B cell (primary cell): Measurements from ENCODE around the gene STH. TPM values are rescaled to one million over a fixed set of nuclear protein-coding genes. Genes with fewer than 3 reads are reported as not detected.
"Not testable (repeated sequence)": the region's sequence is repeated elsewhere in the genome, so short reads cannot be mapped to it uniquely, and the experiment has no call there.

ENCODE experiments used
- ATAC-seq: fragments of 200-7000 bp; cut with Tn5 transposase; one replicate; pipeline ENCODE4 v1.10.0; 2021; ENCODE audit warnings: low read depth, mild to moderate bottlenecking, moderate number of reproducible peaks, moderate library complexity
- CTCF ChIA-PET: fragments of 350-600 bp; sonication (Branson Sonifier 250); formaldehyde crosslinking; loops from one replicate; lab custom pipeline; 2021; ENCODE audit warnings: antibody characterized with exemption, inconsistent platforms; lab: Charles Lee
- POLR2A ChIA-PET: fragments of 350-600 bp; sonication (Branson Sonifier 250); formaldehyde crosslinking; loops from one replicate; lab custom pipeline; 2021; ENCODE audit warnings: antibody characterized with exemption; lab: Charles Lee
- DNase-seq: peaks from one replicate; pipeline ENCODE4 v3.0.0; 2013
- H2AFZ ChIP-seq: 2 replicates; pipeline ENCODE4 v1.6.1; 2012; ENCODE audit warnings: mild to moderate bottlenecking, low read depth, low read length; ENCODE audit not compliant: insufficient read depth, poor library complexity, severe bottlenecking
- H3K27ac ChIP-seq, 2 donors: 1 replicate in 1 of 2; 2 replicates in 1 of 2; pipeline ENCODE4 v1.5.1; 2012 to 2013; ENCODE audit warnings: low read length in 2 of 2, mild to moderate bottlenecking in 2 of 2, moderate library complexity in 1 of 2
- H3K27me3 ChIP-seq, 4 experiments: fragments of 200-600 bp in 1 of 4; sonication (generic) in 1 of 4; replicated peaks in 1 of 4; 1 replicate in 2 of 4; 2 replicates in 2 of 4; pipeline versions ENCODE4 v1.6.1 to v1.7.0; 2013 to 2016; ENCODE audit warnings: low read length in 3 of 4, mild to moderate bottlenecking in 2 of 4, mixed read lengths in 1 of 4, moderate library complexity in 1 of 4; ENCODE audit not compliant: insufficient read depth in 4 of 4, control insufficient read depth in 3 of 4; ENCODE audit errors: control extremely low read depth in 1 of 4
- H3K36me3 ChIP-seq, 2 experiments: replicated peaks in 1 of 2; 1 replicate in 1 of 2; 2 replicates in 1 of 2; pipeline versions ENCODE4 v1.6.1 to v1.7.1; 2013; ENCODE audit warnings: low read length in 1 of 2; ENCODE audit not compliant: insufficient read depth in 2 of 2, control insufficient read depth in 1 of 2; ENCODE audit errors: control extremely low read depth in 1 of 2, extremely low read depth in 1 of 2
- H3K4me1 ChIP-seq, 2 donors: fragments of 200-600 bp in 1 of 2; sonication (generic) in 1 of 2; 1 replicate in 1 of 2; 2 replicates in 1 of 2; pipeline versions ENCODE4 v1.5.1 to v1.6.1; 2013 to 2017; ENCODE audit warnings: low read length in 2 of 2; ENCODE audit not compliant: control insufficient read depth in 2 of 2, insufficient read depth in 2 of 2
- H3K4me2 ChIP-seq: replicated peaks from 2 replicates; pipeline ENCODE3; 2012; ENCODE audit warnings: mild to moderate bottlenecking, low read depth, low read length; ENCODE audit not compliant: poor library complexity, severe bottlenecking
- H3K4me3 ChIP-seq, 5 experiments: fragments of 200-600 bp in 1 of 5; sonication (generic) in 1 of 5; 1 replicate in 3 of 5; 2 replicates in 2 of 5; pipeline versions ENCODE4 v1.5.1 to v1.7.0; 2011 to 2016; ENCODE audit warnings: low read length in 4 of 5, mild to moderate bottlenecking in 4 of 5, low read depth in 2 of 5, control low read depth in 1 of 5, moderate library complexity in 1 of 5; ENCODE audit not compliant: insufficient read depth in 1 of 5; ENCODE audit errors: control extremely low read depth in 1 of 5, extremely low read depth in 1 of 5
- H3K79me2 ChIP-seq: fragments of 200-600 bp; sonication (generic); one replicate; pipeline ENCODE4 v1.6.0; 2016; ENCODE audit warnings: low read length; ENCODE audit not compliant: control insufficient read depth, insufficient read depth
- H3K9ac ChIP-seq: fragments of 200-600 bp; sonication (generic); 2 replicates; pipeline ENCODE4 v1.6.1; 2017; ENCODE audit warnings: mild to moderate bottlenecking, low read length, moderate library complexity
- H3K9me3 ChIP-seq, 3 donors: one replicate each; pipeline versions ENCODE4 v1.6.1 to v1.7.1; 2013; ENCODE audit warnings: low read length in 2 of 3; ENCODE audit not compliant: control insufficient read depth in 2 of 3, insufficient read depth in 1 of 3; ENCODE audit errors: control extremely low read depth in 1 of 3
- H4K20me1 ChIP-seq: 2 replicates; pipeline ENCODE4 v1.6.0; 2012; ENCODE audit warnings: mild to moderate bottlenecking, low read length; ENCODE audit not compliant: insufficient read depth, control insufficient read depth, poor library complexity, severe bottlenecking
- H3K27ac Mint-ChIP-seq: one replicate; pipeline ENCODE4 v1.8.0; 2021; ENCODE audit warnings: mixed read lengths
- H3K27me3 Mint-ChIP-seq: one replicate; pipeline ENCODE4 v1.8.0; 2021; ENCODE audit warnings: mixed read lengths
- H3K4me1 Mint-ChIP-seq: one replicate; pipeline ENCODE4 v1.8.0; 2021; ENCODE audit warnings: mixed read lengths
- H3K4me3 Mint-ChIP-seq: one replicate; pipeline ENCODE4 v1.8.0; 2021; ENCODE audit warnings: mixed read lengths
- H3K9me3 Mint-ChIP-seq: one replicate; pipeline ENCODE4 v1.8.0; 2022; ENCODE audit warnings: mixed read lengths; ENCODE audit not compliant: insufficient read depth
- EZH2 ChIP-seq: IDR thresholded peaks from 2 replicates; pipeline ENCODE4 v1.6.1; 2012; ENCODE audit warnings: borderline replicate concordance, low read depth, mild to moderate bottlenecking, moderate library complexity, low read length; ENCODE audit not compliant: insufficient read depth, poor library complexity, severe bottlenecking
- WGBS: methylation state at CpG from one replicate; pipeline ENCODE4 v1.1.5; 2013; ENCODE audit warnings: missing lambda C conversion rate; ENCODE audit not compliant: insufficient coverage; 5-methylcytosine and 5-hydroxymethylcytosine counted together
- intact Hi-C: fragments of 100-400 bp; cut with micrococcal nuclease; formaldehyde crosslinking; loops from one replicate; pipeline ENCODE4 v1.10.0; 2022
- polyA plus RNA-seq: library from polyadenylated mRNA; depleted of rRNA; stranded (reverse); fragments of >200 nt; gene quantifications from 2 replicates; pipeline ENCODE4 v1.2.3, GENCODE V29; 2012
- total RNA-seq, 2 donors: library from RNA; stranded (reverse); fragments of 120-200 nt in 1 of 2; gene quantifications; 1 replicate in 1 of 2; 2 replicates in 1 of 2; pipeline versions ENCODE4 v1.2.3 to v1.2.4, GENCODE V29; 2013 to 2022
- TF ChIP-seq, protein P1 (sequence below): fragments of 200-600 bp; IDR thresholded peaks from one replicate; pipeline ENCODE4 v1.8.0; 2022; ENCODE audit warnings: antibody characterized with exemption, mild to moderate bottlenecking

The STH gene
- total and polyA plus RNA-seq, 2 donors (not counting 1 experiment from before 2014, with no cell fraction given), result not detected

DNA sequence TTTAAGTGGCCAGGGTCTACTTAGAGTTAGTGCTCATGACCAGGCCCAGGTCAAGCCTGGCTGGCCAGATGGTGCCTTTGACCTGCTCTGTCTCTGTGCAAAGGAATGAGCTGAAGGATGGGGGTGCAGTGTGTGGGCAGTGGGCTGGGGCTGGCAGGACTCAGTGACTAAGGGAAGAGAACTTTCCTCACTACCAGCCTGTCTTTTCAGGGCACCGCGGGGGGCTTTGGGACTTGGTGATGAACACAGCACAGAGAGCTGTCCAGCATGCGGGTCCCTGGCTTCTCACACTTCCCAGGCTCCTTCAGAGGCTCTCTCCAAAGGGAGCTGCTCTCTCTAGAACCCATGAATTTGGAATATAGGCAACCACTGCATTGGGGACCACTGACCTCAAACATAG is 43.0 kb upstream of the STH start:
- Mint-ChIP-seq H3K27me3 (peaks cover 15% of the 10 kb centered on the region), H3K27ac (no peak overlapping the region), H3K4me1 (no peaks in the 10 kb centered on the region), H3K9me3 (no peaks in the 10 kb centered on the region), H3K4me3 (no peak overlapping the region)
- ChIA-PET POLR2A (no interaction called here), CTCF (no interaction called here)
- TF ChIP-seq, protein P1, sequence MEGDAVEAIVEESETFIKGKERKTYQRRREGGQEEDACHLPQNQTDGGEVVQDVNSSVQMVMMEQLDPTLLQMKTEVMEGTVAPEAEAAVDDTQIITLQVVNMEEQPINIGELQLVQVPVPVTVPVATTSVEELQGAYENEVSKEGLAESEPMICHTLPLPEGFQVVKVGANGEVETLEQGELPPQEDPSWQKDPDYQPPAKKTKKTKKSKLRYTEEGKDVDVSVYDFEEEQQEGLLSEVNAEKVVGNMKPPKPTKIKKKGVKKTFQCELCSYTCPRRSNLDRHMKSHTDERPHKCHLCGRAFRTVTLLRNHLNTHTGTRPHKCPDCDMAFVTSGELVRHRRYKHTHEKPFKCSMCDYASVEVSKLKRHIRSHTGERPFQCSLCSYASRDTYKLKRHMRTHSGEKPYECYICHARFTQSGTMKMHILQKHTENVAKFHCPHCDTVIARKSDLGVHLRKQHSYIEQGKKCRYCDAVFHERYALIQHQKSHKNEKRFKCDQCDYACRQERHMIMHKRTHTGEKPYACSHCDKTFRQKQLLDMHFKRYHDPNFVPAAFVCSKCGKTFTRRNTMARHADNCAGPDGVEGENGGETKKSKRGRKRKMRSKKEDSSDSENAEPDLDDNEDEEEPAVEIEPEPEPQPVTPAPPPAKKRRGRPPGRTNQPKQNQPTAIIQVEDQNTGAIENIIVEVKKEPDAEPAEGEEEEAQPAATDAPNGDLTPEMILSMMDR, result no peak
- TF ChIP-seq EZH2, result no peak
- Histone ChIP-seq H3K79me2 (no peaks in the 10 kb centered on the region), H3K9ac (no peak overlapping the region), H3K27ac (no peak overlapping the region), H3K4me2 (no peak overlapping the region), H3K36me3 (no peaks in the 10 kb centered on the region), H3K4me3 (no peak overlapping the region), H3K4me1 (no peaks in the 10 kb centered on the region), H4K20me1 (no peaks in the 10 kb centered on the region), H3K9me3 (no peaks in the 10 kb centered on the region), H2AFZ (no peak overlapping the region), H3K27me3 (peaks cover 0 to 5% (median 1%) of the 10 kb centered on the region in 4 experiments)
- intact Hi-C loops, result no loop called here
- ATAC-seq (no peak), DNase-seq (no peak)
- WGBS, result 100% methylated on average over 1 of the region's 3 CpGs

DNA sequence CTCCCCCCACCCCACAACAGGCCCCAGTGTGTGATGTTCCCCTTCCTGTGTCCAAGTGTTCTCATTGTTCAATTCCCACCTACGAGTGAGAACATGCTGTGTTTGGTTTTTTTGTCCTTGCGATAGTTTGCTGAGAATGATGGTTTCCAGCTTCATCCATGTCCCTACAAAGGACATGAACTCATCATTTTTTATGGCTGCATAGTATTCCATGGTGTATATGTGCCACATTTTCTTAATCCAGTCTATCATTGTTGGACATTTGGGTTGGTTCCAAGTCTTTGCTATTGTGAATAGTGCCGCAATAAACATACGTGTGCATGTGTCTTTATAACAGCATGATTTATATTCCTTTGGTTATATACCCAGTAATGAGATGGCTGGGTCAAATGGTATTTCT is 42.3 kb upstream of the STH start:
- POLR2A ChIA-PET, H3K27me3 Mint-ChIP-seq, ATAC-seq, DNase-seq, H3K79me2 ChIP-seq, H3K9me3 ChIP-seq, H3K27ac Mint-ChIP-seq, H3K4me2 ChIP-seq, H3K9ac ChIP-seq, H3K36me3 ChIP-seq, intact Hi-C loops, H3K4me3 Mint-ChIP-seq, H3K9me3 Mint-ChIP-seq, H2AFZ ChIP-seq, H3K4me3 ChIP-seq, H3K27ac ChIP-seq, H3K4me1 ChIP-seq, H4K20me1 ChIP-seq, H3K27me3 ChIP-seq, CTCF ChIA-PET, H3K4me1 Mint-ChIP-seq: not testable (repeated sequence)
- no CpG with 5 or more reads among the region's 4 CpGs for WGBS
